Right renal cortex interstitium (tissue), 3 donors: ENCODE measurements around the gene KCND3. TPM values are rescaled to one million over a fixed set of nuclear protein-coding genes. Genes with fewer than 3 reads are reported as not detected.
"Not testable (repeated sequence)": the region's sequence is repeated elsewhere in the genome, so short reads cannot be mapped to it uniquely, and the experiment has no call there.

ENCODE experiments used
- DNase-seq, 3 donors: peaks; one replicate each; pipeline ENCODE4 v3.0.0-alpha.2; 2013; ENCODE audit warnings: low read depth in 3 of 3, low spot score in 2 of 3
- polyA plus RNA-seq, 3 donors: library from polyadenylated mRNA; unstranded; fragments of 120-200 nt; gene quantifications; one replicate each; pipeline ENCODE4 v1.2.1, GENCODE V29; 2013; ENCODE audit not compliant: insufficient read length in 3 of 3

KCND3 gene
- polyA plus RNA-seq, 3 donors = 1.2 to 1.7 (median 1.3) TPM

GRCh38 chr1:111821121-111821745 lies 168.2 kb downstream of the KCND3 start:
- no peak for DNase-seq

GRCh38 chr1:111819566-111820263 lies 169.8 kb downstream of the KCND3 start:
- no peak for DNase-seq

GRCh38 chr1:111818546-111818945 lies 170.9 kb downstream of the KCND3 start:
- DNase-seq = no peak

- no peak for DNase-seq
Measured at GRCh38 chr1:111818081-111818480, 171.4 kb downstream of the KCND3 start.

- DNase-seq = no peak
Measured at GRCh38 chr1:111814642-111815041, 174.8 kb downstream of the KCND3 start.

GRCh38 chr1:111814305-111814628 lies 175.2 kb downstream of the KCND3 start:
- DNase-seq = no peak

GRCh38 chr1:111813440-111814304 lies 175.8 kb downstream of the KCND3 start:
- DNase-seq = no peak

GRCh38 chr1:111812306-111812705 lies 177.2 kb downstream of the KCND3 start:
- DNase-seq = no peak

GRCh38 chr1:111811891-111812290 lies 177.6 kb downstream of the KCND3 start:
- no peak for DNase-seq

GRCh38 chr1:111805251-111805650 lies 184.2 kb downstream of the KCND3 start:
- DNase-seq = no peak

- no peak for DNase-seq
Measured at GRCh38 chr1:111804776-111805175, 184.7 kb downstream of the KCND3 start.

- DNase-seq = no peak
Measured at GRCh38 chr1:111803951-111804350, 185.5 kb downstream of the KCND3 start.

GRCh38 chr1:111802984-111803383 lies 186.5 kb downstream of the KCND3 start:
- no peak for DNase-seq

GRCh38 chr1:111802110-111802509 lies 187.4 kb downstream of the KCND3 start:
- no peak for DNase-seq

GRCh38 chr1:111801071-111801850 lies 188.2 kb downstream of the KCND3 start:
- DNase-seq = no peak

- not testable (repeated sequence) for DNase-seq
Measured at GRCh38 chr1:111799722-111800121, 189.7 kb downstream of the KCND3 start.

GRCh38 chr1:111798580-111798979 lies 190.9 kb downstream of the KCND3 start:
- DNase-seq = no peak

- DNase-seq = no peak
Measured at GRCh38 chr1:111795401-111795800, 194.1 kb downstream of the KCND3 start.

- no peak for DNase-seq
Measured at GRCh38 chr1:111793923-111794322, 195.5 kb downstream of the KCND3 start.

- no peak for DNase-seq
Measured at GRCh38 chr1:111792249-111792648, 197.2 kb downstream of the KCND3 start.

- no peak for DNase-seq
Measured at GRCh38 chr1:111791776-111792175, 197.7 kb downstream of the KCND3 start.
